Heart left ventricle (tissue), 16 donors: Measurements from ENCODE around the gene TTC23L. TPM values are rescaled to one million over a fixed set of nuclear protein-coding genes. Genes with fewer than 3 reads are reported as not detected.

Experiments
- ATAC-seq, 4 donors: fragments of 200-7000 bp; cut with Tn5 transposase; one replicate each; pipeline ENCODE4 v1.9.1; 2020 to 2022; ENCODE audit warnings: moderate library complexity in 4 of 4, mild to moderate bottlenecking in 3 of 4, moderate number of reproducible peaks in 1 of 4
- DNase-seq, 5 donors: peaks; one replicate each; pipeline ENCODE4 v3.0.0-alpha.2; 2020
- H3K27ac ChIP-seq, 12 donors: fragments of 200-600 bp; sonication (generic) in 4 of 12; one replicate each; pipeline versions ENCODE4 v1.5.0 to v1.8.0; 2016 to 2022; ENCODE audit warnings: mild to moderate bottlenecking in 2 of 12
- H3K27me3 ChIP-seq, 9 donors: fragments of 200-600 bp; sonication (generic) in 2 of 9; one replicate each; pipeline versions ENCODE4 v1.5.1 to v1.8.0; 2016 to 2022; ENCODE audit warnings: mild to moderate bottlenecking in 3 of 9
- H3K36me3 ChIP-seq, 9 donors: fragments of 200-600 bp; sonication (generic) in 2 of 9; one replicate each; pipeline versions ENCODE4 v1.5.0 to v1.8.0; 2018 to 2022; ENCODE audit warnings: mild to moderate bottlenecking in 2 of 9
- H3K4me1 ChIP-seq, 12 donors: fragments of 200-600 bp; sonication (generic) in 4 of 12; one replicate each; pipeline versions ENCODE4 v1.5.0 to v1.8.0; 2016 to 2022; ENCODE audit warnings: mild to moderate bottlenecking in 3 of 12
- H3K4me3 ChIP-seq, 12 donors: fragments of 200-600 bp; sonication (generic) in 4 of 12; one replicate each; pipeline versions ENCODE4 v1.5.0 to v1.8.0; 2017 to 2022; ENCODE audit warnings: mild to moderate bottlenecking in 9 of 12, moderate library complexity in 4 of 12
- H3K9me3 ChIP-seq, 12 donors: fragments of 200-600 bp; sonication (generic) in 4 of 12; one replicate each; pipeline versions ENCODE4 v1.5.0 to v1.8.0; 2016 to 2022; ENCODE audit warnings: mild to moderate bottlenecking in 1 of 12
- CTCF ChIP-seq, 12 donors: fragments of 200-600 bp; sonication (generic) in 4 of 12; IDR thresholded peaks; one replicate each; pipeline versions ENCODE4 v1.5.0 to v1.8.0; 2018 to 2022; ENCODE audit warnings: antibody characterized with exemption in 12 of 12, mild to moderate bottlenecking in 5 of 12
- POLR2A ChIP-seq, 2 donors: fragments of 450-650 bp; IDR thresholded peaks; one replicate each; pipeline ENCODE4 v1.6.1; 2017; ENCODE audit warnings: antibody characterized with exemption in 2 of 2, mild to moderate bottlenecking in 2 of 2, moderate library complexity in 2 of 2
- WGBS, 4 donors: extraction: QIAGEN DNeasy Blood & Tissue Kit in 2 of 4; methylation state at CpG; one replicate each; pipeline versions ENCODE4 v1.1.5 to v1.1.7; 2013 to 2018; 5-methylcytosine and 5-hydroxymethylcytosine counted together
- intact Hi-C, 10 donors: fragments of 100-400 bp; cut with DNase I; formaldehyde crosslinking; loops; one replicate each; pipeline versions ENCODE4 v1.11.1 to v1.14.2; 2022
- polyA plus RNA-seq, 2 donors: library from polyadenylated mRNA; stranded (reverse); fragments of 200-250 nt; gene quantifications; one replicate each; pipeline ENCODE4 v1.2.3, GENCODE V29; 2013
- total RNA-seq, 9 donors: library from RNA; depleted of rRNA in 2 of 9; stranded (reverse); fragments of >200 nt in 2 of 9; fragmentation: NEBNext Ultra II Directional in 3 of 9; extraction: Animal tissue kit (Norgen Biotek cat#: 25700) in 3 of 9; gene quantifications; one replicate each; pipeline versions ENCODE4 v1.1.0 to v1.2.4, GENCODE V29; 2016 to 2023
- donor health status: ischemic (EF 13 %, LVEDD 7.1; RV severe dilation, severe dysfunction).
- donor health status: healthy with polysubstance abuse.
- donor health status: DM: no; HTN: yes; CAD: no.
- donor health status: DM: no; HTN: no; CAD: no.
- donor health status: ischemic (EF 25% LVEDD 6.9; RV normal size, moderate dysfunction).
- donor health status: ischemic (EF 25% LVEDD 5.7; RV mildly dilated, moderate dysfunction).
- donor health status: healthy.
- donor health status: DM: yes; HTN: yes; CAD: no.
- donor health status: ischemic (EF 35%, LVEDD 5.7; RV mildly dilated, moderate dysfunction).
- donor health status: nonischemic (EF 11% LVEDD 7.7; RV severe dilation, severe dysfunction).
- donor health status: DM: yes; HTN: yes; CAD: no.
- donor health status: PGD.
- donor health status: ischemic (EF 29% LVEDD 5.4; RV normal size, mild dysfunction).
- donor health status: nonischemic (EF 23%, LVEDD 6.1; RV moderate dilation, normal function).

The TTC23L gene
- total and polyA plus RNA-seq, 11 donors = 0.06 to 0.69 TPM; not detected in 9

- no peak overlapping the region for H3K27ac ChIP-seq
- H3K9me3 ChIP-seq = no peaks in the 10 kb centered on the region
- no peaks in the 10 kb centered on the region for H3K27me3 ChIP-seq
- peaks cover 0 to 57% (median 26%) of the 10 kb centered on the region in 9 donors for H3K36me3 ChIP-seq
- WGBS, 4 donors = 93 to 97% (median 95%) methylated on average over 3 of the region's 3 CpGs
- H3K4me3 ChIP-seq = no peak overlapping the region
- DNase-seq = no peak
- intact Hi-C loops = no loop called here
- TF ChIP-seq POLR2A (IDR thresholded peaks at IDR 0.05) = no peak
- no peak for TF ChIP-seq CTCF (IDR thresholded peaks at IDR 0.05)
- no peak for ATAC-seq
- no peaks in the 10 kb centered on the region for H3K4me1 ChIP-seq
Observed at GRCh38 chr5:34817558-34818351, 21.2 kb upstream of the TTC23L start.

- Histone ChIP-seq H3K27ac (no peak overlapping the region), H3K36me3 (peaks cover 0 to 59% (median 24%) of the 10 kb centered on the region in 9 donors), H3K4me1 (no peaks in the 10 kb centered on the region), H3K9me3 (no peaks in the 10 kb centered on the region), H3K27me3 (no peaks in the 10 kb centered on the region), H3K4me3 (no peak overlapping the region)
- intact Hi-C loops = no loop called here
- TF ChIP-seq CTCF (IDR thresholded peaks at IDR 0.05) (no peak), POLR2A (IDR thresholded peaks at IDR 0.05) (no peak)
- no peak for ATAC-seq
- WGBS, 4 donors = 84 to 96% (median 93%) methylated on average over 3 of the region's 3 CpGs
- no peak for DNase-seq
Observed at GRCh38 chr5:34818717-34819116, 20.2 kb upstream of the TTC23L start.

- 89 to 98% (median 96%) methylated on average over 1 of the region's 1 CpG for WGBS, 4 donors
- H3K27ac ChIP-seq = no peak overlapping the region
- TF ChIP-seq CTCF (IDR thresholded peaks at IDR 0.05) = no peak
- no peaks in the 10 kb centered on the region for H3K4me1 ChIP-seq
- ATAC-seq = no peak
- H3K27me3 ChIP-seq = no peaks in the 10 kb centered on the region
- no peaks in the 10 kb centered on the region for H3K9me3 ChIP-seq
- intact Hi-C loops = no loop called here
- H3K36me3 ChIP-seq = peaks cover 0 to 61% (median 18%) of the 10 kb centered on the region in 9 donors
- no peak overlapping the region for H3K4me3 ChIP-seq
- DNase-seq = no peak
Observed at GRCh38 chr5:34820593-34820992, 18.4 kb upstream of the TTC23L start.

- 93 to 96% (median 94%) methylated on average over 8 of the region's 8 CpGs for WGBS, 4 donors
- H3K4me1 ChIP-seq = no peaks in the 10 kb centered on the region
- no peak for TF ChIP-seq POLR2A (IDR thresholded peaks at IDR 0.05)
- no peak for TF ChIP-seq CTCF (IDR thresholded peaks at IDR 0.05)
- H3K36me3 ChIP-seq = peaks cover 0 to 73% (median 35%) of the 10 kb centered on the region in 9 donors
- DNase-seq = no peak
- no peak for ATAC-seq
- no peak overlapping the region for H3K27ac ChIP-seq
- H3K4me3 ChIP-seq = no peak overlapping the region
- no peaks in the 10 kb centered on the region for H3K27me3 ChIP-seq
- H3K9me3 ChIP-seq = no peaks in the 10 kb centered on the region
- intact Hi-C loops = no loop called here
Observed at GRCh38 chr5:34822956-34823715, 15.8 kb upstream of the TTC23L start.
